GM21528 (cell line): ENCODE results near the gene COL5A1.
"Not testable (repeated sequence)": the region's sequence is repeated elsewhere in the genome, so short reads cannot be mapped to it uniquely, and the experiment has no call there.

ENCODE experiments used
- ATAC-seq: cut with Tn5 transposase; IDR thresholded peaks from one replicate; pipeline ENCODE4 v1.9.1; 2021; ENCODE audit warnings: mild to moderate bottlenecking, moderate library complexity; ENCODE audit not compliant: unreplicated experiment, low FRiP score

COL5A1 gene

DNA sequence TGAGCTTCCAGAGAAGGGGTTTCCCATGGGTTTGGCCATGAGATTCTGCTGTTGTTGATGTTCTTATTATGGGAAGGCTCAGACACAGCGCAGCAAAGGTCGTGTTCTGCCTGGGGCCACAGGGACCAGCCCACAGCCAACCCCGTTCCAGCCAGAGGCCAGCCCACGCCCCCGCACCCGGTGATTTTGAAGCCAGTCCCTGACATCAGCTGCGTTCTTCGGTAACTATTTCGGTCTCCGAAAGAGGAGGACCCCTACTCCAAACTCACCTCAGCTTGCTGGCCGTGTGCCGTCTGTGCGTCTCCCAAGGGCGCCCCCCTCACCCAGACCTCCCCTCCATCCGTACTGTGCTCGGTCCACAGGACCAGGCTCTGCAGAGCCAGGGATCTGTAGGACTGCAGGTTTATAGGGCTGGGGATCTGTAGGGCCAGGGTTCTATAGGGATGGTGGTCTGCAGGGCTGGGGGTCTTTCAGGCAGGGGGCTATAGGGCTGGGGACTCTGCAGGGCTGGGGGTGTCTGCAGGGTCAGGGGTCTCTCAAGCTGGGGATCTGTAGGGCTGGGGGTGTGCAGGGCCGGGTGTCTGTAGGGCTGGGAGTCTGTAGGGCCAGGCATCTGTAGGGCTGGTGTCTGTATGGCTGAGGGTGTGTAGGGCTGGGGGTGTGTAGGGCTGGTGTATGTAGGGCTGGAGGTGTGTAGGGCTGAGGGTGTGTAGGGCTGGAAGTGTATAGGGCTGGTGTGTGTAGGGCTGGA lies 11.8 kb downstream of the COL5A1 start:
- no peak for ATAC-seq

DNA sequence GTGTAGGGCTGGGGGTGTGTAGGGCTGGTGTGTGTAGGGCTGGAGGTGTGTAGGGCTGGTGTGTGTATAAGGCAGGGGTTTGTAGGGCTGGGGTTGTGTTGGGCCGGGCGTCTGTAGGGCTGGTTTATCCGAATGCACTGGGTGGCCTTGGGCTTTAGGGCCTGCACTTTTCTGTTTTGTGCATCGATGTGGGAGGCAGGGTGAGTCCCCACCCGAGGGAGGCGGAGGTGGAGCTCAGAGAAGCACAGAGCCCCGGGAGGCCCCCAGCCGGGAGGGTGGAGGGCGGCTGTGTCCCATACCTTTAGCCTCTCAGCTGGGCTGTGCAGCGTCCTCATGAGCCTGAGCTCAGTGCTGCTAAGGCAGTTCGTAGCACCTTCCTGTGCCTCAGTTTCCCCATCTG lies 13.5 kb downstream of the COL5A1 start:
- ATAC-seq: no peak

DNA sequence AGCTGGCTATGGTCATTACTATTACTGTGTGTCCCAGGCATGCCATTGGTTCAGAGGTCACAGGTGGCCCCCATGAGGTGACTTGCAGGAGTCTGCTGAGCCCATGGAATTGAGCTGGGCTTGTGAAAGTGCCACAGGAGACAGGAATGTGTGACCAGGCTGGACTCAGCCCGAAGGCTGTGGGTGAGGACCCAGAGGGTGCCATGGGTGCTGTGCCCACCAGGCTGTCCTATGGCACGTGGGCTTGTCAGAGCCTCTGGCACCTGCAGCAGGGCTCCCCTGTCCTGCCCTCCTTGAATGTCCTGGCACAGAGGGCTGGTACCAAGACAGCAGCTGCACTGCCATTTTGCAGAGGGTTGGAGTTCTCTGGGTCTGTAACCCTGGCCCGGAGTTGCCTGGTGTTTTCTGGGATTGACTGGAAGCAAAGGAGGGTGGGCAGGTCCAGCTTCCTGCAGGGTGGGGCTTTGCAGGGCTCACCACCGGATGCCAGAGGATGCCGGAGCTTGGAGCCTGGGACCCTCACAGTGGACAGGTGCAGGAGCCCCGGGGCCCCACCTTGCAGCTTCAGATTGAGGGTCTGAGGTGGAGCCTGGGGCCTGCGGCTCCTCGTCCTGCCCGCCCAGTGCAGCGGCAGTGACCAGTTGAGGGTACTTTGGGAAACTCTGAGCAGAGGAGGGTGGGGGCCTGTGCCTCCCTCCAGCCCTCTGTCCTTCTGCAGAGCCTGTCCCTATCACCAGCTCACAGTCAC lies 14.2 kb downstream of the COL5A1 start:
- no peak for ATAC-seq

DNA sequence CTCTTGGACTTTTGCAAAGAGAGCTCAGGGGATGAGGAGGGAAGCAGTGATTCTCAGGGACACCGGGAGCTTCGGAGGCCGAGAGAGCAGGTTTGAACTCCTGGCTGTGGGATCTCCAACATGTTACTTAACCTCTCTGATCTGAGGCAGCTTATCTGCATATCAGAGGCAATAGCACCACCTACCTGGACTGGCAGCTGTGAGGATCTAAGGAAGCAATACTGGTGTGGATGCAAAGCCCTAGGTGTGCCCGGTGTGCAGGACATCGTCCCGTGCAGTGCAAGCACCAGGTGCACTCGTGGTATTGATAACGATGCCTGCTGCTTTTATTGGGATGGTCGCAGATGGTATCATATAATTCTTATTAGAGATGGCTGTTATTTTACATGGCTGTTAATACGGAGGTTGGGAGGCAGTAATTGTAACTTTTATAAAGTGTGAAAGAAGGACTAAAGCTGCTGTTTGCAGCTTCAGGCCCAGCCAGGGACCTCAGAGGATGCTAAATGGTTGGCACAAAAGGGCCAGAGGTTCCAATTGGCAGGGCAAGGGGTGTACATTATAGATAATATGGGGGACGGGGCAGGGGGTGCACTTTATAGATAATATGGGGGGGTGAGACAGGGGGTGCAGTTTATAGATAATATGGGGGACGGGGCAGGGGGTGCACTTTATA lies 14.9 kb downstream of the COL5A1 start:
- ATAC-seq: no peak

DNA sequence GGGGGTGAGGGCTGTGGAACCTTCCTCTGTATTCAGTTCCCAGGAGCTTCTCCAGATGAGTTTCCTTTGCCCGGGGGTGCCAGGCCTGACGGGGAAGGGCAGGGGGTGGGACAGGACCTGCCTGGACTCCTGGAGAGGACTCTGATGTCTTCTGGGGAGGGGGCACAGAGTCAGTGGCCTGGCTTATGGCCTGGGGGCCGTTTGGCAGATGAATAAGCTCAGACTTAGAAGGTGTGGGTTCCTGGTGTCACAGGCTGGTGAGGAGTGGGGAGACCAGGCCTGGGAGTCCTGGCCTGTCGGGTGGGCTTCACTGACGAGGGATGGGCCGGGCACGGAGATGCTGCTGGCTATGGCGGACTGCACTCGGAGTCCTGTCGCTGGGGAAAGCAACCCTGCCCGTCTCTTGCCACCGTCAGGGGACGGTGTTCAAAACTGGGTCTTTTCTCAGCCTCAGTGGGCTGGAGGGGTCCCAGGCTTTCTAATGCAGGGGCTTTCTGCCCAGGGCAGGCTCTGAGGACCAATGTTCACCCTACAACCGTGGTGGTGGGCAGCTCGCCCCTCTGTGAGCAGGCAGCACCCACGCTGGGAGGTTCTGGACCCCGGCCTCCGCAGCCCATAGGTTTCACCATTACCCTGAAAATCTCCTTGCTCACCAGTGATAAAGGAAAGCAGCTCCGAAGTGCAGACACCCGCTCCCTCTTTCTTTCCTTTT lies 16.2 kb downstream of the COL5A1 start:
- no peak for ATAC-seq

DNA sequence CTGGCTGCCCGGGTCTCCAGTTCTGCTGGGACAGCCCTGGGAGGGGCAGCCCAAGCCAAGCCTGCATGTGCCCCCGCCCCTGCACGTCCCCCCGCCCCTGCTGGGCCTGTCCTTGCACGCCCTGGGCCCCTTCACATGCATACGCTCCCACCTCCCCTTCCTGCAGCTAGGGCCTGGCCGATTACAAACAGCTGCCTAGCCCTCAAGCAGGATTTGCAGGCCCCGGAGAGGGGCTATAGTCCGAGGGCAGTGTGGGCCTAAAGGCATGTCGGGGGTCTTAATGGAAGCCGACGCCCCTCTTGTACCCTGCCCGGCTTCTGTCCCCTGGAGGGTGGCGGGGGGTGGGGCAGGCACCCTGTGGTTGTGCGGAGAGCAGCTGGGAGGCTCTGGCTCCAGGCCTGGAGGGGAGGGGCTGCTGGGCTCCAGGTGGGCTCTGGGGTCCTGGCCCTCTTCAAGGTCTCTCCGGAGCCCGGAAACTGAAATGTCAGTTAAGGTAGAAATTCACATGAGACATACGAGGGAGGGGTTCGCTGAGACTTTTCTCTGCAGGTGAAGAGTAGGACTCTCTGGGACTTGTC lies 16.9 kb downstream of the COL5A1 start:
- no peak for ATAC-seq

DNA sequence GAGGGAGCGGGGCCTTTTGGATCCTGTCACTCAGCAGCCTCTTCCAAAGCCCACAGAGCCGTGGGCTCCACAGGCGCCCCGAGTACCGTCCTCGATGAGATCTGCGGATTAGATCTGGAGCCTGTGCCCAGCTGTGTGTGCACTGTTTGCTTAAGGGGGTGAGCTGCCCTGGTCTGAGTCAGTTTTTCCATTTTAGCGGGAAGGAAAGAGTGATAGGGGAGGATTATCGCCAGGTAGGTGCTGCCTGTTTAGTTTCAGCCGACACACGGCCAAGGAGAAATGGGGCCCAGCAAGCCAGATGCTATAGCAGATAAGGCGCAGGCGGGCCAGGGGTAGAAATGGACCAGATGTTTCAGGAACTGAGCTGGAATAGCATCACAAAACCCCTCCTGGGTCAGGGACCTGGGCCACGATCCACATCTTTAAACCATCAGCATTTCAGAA lies 18.1 kb downstream of the COL5A1 start:
- no peak for ATAC-seq

DNA sequence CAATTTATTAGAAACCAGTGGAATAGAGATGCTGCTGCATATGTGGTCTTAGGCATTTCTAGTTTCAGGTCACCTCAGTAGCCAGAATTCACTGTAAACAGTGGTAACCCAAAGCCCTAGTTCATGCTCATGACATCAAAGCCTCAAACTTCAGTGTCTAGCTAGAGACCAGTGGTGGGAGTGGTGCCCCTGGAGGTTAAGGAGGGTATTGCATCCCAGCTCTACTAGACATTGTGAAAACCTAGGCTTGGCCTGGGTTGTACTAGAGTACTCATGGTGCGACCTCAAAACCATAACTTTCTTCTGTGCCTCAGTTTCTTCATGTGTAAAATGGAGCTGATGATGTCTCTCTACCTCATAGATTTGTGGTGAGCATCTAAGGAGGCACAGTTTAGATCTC lies 18.8 kb downstream of the COL5A1 start:
- no peak for ATAC-seq

DNA sequence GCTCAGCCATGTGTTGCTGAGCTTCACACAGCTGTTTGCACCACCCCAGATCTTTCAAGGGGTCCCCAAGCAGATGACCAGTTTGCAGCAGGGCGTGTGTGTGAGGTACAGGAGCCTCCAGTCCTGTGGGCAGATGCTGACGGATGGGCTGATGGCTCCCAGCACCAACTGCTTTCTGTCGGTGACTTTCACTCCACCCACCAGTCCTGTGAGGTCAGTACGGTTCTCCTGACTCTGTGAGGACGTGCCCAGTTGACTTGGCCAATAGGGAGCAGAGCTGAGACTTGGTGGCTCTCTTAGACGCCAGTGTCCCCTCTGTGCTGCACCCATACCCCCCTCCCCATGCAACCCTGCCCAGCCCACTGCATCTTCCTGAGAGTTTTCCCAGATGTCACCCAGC lies 19.7 kb downstream of the COL5A1 start:
- ATAC-seq: no peak

DNA sequence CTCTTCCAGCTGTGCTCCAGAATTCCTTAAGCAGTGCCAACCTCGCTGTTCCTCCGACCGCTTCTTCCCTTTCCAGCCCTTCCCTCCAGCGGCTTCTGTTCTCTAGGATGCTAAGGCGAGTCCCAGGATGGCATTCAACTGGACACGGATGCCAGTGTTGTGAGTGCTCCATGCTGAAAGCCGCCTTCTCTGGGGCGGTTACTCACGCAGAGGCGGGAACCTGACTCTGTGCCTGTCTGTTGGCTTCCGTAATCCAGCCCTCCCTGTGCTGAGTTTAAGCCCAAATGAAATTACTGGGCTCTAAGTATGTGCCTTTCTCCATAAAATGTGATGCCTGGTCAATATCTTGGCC lies 20.2 kb downstream of the COL5A1 start:
- ATAC-seq: no peak

DNA sequence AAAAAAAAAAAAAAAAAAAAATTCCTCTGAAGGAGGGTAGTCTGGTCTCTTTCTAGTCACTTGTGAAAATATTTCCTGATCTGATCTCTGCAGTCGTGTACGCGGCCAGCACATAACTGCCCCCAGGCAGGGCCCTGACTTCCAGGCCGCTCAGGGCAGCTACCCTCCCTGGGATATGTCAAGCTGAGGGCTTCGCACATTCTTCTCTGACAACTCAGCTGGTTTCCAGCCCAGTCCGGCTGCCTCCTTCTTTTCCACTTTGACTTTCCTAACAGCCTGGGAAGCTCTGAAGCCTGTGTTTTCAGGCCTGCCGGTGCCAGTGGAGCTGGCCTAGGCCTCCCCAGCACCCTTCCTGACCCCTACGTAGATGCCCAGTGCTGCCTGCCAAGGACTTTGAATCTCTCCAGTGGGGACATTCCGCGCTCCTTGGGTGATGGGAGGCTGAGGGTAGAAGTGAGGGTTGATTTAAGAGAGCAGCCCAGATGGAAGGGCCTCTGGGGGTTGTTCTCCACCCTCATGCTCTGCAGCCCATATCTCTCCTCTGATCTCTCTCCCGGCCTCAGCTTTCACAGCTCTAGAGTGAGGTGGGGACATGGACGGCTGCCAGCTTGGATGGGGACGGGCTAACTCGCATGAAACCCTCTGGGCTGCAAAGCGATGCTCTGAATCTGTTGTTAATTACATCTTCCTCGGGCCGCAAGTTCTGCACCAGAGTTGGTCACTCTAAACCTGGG lies 20.7 kb downstream of the COL5A1 start:
- no peak for ATAC-seq

DNA sequence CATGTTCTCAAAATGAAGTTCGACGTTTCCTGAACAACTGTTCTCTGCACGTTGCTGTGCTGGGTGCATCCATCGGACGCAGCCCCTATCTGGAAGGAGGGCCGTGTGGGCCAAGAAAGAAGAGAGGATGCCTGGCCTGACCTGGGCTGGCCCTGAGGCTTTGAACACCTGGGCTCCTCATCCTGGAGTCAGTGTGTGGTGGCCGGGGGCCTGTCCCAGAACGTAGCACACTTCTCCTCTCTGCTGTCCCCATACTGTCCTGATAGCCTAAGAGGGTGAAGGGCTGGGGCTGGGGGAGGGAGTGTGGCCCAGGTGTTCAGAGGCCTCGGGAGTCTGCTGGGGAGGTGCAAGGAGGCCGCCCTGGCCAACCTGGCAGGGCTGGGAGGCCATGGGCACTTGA lies 21.5 kb downstream of the COL5A1 start:
- ATAC-seq: no peak

DNA sequence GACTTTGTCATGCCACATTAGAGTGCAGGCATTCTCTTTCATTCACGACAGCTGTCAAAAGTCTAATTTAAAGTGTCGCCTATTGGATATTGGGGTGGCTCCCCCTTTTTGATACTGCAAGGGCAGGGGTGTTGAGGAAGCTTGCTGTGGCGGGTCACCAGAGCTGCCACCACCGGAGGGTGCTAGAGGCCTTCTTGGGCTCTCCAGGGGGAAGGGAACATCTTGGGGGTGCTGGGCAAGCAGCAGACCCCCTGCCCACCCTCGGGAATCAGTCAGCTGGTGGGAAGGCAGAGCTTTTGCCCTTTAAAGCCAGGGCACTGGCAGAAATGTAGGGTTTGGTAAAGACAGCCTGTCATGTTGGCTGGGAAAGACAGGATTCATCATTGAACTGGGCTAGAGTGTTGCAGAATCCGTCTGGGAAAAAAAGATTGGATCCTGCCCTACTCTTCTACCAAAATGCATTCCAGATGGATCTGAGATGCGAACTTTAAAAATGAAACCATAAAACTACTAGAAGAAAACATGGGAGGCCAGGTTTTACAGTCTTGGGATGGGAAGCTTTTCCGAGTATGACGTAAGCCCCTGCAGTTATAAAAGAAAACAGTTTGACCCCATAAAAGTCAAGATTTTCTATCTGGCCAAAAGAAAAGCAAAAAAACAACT lies 22.3 kb downstream of the COL5A1 start:
- ATAC-seq: no peak

DNA sequence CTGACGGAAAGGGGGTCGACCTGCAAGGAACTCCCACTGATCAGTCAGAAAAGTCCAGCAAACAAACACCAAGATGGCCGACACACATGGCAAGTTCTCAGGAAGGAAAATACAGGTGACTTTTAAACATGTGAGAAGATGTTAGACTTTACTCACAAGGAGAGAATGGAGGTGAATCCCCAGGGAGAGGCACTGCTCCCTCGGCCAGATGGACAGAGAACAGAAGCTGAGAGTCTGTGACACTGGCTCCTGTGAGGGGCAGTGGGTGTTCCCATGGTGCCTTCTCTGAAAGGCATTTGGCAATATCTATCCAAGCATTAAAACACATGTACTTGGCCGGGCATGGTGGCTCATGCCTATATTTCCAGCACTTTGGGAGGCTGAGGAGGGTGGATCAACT lies 22.8 kb downstream of the COL5A1 start:
- no peak for ATAC-seq

DNA sequence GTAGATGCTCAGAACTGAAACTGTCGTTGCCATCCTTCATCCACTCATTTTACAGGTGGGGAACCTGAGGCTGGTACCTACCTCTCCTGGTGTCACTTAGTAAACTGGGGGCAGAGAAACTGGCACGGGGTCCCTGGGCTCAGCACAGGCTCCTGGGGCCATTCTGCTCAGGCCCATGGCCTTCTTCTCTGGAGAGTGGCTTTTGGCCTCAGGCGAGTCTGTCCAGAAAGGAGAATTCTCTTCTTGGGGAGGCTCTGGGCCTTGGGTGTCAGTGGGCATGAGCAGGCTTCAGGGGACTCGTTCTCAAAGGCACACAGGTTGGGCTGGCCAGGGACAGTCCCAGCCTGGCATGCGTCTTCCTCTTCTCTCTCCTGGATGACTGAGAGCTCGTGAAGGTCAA lies 24.6 kb downstream of the COL5A1 start:
- ATAC-seq: no peak

DNA sequence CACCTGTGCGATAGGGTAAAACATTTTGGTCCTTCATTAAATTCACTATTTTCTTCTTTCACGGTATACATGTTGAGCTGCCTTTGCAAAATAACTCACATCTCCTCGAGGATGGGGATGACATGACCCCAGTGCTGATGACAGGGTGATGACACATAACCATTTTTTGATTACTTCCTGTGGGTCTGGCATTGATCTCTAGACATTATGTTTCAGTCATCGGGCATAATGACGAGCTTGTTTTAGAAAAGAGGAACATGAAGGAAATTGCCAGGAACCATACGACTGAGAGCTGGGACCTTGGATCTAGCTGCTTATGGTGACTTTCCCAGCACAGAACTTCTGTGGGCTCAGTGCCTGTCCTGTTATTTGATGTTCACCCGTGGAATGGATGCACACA lies 25.2 kb downstream of the COL5A1 start:
- ATAC-seq: no peak

DNA sequence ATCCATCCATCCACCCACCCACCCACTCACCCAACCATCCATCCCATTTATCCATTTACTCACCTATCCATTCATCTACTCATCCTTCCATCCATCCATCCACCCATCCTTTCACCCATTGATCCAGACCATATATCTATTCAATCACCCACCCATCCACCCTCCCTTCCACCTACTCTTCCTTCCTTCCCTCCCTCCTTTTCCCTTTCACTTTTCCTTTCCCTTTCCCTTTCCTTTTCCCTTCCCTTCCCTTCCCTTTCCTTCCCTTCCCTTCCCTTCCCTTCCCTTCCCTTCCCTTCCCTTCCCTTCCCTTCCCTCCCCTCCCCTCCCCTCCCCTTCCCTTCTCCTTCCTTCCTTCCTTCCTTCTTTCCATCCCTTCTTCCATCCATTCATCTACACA lies 27.4 kb downstream of the COL5A1 start:
- ATAC-seq: not testable (repeated sequence)

DNA sequence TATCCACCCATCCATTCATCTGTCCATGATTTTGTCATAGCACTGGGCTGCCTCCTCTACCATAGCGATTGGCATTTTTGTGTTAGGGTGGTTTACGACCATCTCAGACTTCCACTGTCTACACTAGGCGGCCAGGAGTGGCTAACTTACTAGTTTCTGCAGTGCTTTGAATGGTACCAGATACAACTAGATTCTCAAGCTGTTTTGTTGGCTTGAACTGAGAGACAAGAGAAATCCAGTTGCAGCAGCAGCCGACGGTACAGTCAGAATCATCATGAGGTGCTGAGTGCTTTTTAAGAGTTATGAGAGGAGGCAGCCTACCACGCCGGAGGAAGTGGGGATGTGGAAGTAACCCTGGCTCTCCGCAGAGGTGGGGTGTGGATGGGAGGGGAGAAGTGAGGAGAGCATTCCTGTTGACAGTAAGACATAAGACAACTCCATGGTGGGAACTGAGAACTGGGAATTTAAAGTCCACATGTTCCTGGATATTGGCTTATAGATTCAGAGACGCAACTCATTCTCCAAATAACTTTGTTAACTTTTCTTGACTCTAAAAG lies 27.9 kb downstream of the COL5A1 start:
- ATAC-seq: no peak

DNA sequence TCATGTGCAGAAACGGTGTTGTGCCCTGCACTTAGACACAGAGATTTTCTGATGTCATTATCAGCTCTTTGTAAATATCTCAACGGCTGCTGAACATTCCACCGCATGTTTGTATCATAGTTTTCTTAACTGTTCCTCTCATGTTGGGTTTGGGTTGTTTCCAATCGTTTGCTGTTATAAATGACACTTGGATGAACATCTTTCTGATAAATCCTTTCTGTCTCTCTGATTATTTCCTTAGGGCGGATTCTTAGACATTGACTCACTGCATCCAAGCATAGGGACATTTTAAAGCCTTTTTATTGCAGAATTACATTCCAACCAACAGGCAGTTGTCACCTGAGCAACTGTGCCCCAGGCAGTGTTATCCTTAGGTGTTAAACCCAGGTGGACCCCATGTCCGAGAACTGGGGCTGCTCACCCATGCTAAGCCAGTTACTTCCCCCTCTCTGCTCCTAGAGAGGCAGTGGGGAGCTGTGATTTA lies 28.5 kb downstream of the COL5A1 start:
- ATAC-seq: no peak
